HCT116 (cell line): Measurements from ENCODE around the gene CLEC16A. TPM values are rescaled to one million over a fixed set of nuclear protein-coding genes. Genes with fewer than 3 reads are reported as not detected.

Source experiments
- ATAC-seq: fragments of 200-7000 bp; cut with Tn5 transposase; 2 replicates; pipeline ENCODE4 v1.9.1; 2020; ENCODE audit warnings: mild to moderate bottlenecking, moderate library complexity
- BruUV-seq: library from RNA; stranded (reverse); fragments of 400-500 nt; replicated peaks from 2 replicates; lab custom pipeline; 2021; lab: Mats Ljungman, UMichigan
- CTCF ChIA-PET: fragments of 300-600 bp; sonication (Branson Sonifier 250); formaldehyde crosslinking; loops from one replicate; lab custom pipeline; 2021; ENCODE audit warnings: antibody characterized with exemption; lab: Charles Lee
- POLR2A ChIA-PET: fragments of 300-600, 350-600 bp; sonication (Branson Sonifier 250); formaldehyde crosslinking; loops from one replicate; lab custom pipeline; 2021; ENCODE audit warnings: antibody characterized with exemption; lab: Charles Lee
- RAD21 ChIA-PET, 2 experiments: fragments of 300-600 bp; sonication (Branson Sonifier 250); formaldehyde crosslinking; loops; one replicate each; lab custom pipeline; 2023; ENCODE audit warnings: low total read pairs in 2 of 2; ENCODE audit not compliant: uncharacterized antibody in 2 of 2, unreplicated experiment in 2 of 2, low non-redundant PET in 1 of 2; lab: Charles Lee
- DNase-seq: peaks from one replicate; pipeline ENCODE4 v3.0.0-alpha.2; 2010; ENCODE audit warnings: low read depth, low spot score
- H2AFZ ChIP-seq: fragments of 200-600 bp; shearing (Covaris generic), sonication (generic); 2 replicates; pipeline ENCODE4 v1.6.1; 2017; ENCODE audit warnings: low read depth, mixed run types, mixed read lengths, antibody characterized with exemption, low read length; ENCODE audit not compliant: poor library complexity, severe bottlenecking
- H3K27ac ChIP-seq: 2 replicates; pipeline ENCODE4 v1.5.1; 2012; ENCODE audit warnings: low read depth, low read length
- H3K27me3 ChIP-seq: fragments of 200-600 bp; sonication (generic); 2 replicates; pipeline ENCODE4 v1.6.1; 2016; ENCODE audit warnings: mixed run types, low read length, mixed read lengths; ENCODE audit not compliant: insufficient read depth
- H3K36me3 ChIP-seq, 2 experiments: fragments of 200-500 bp in 1 of 2; fragments of 200-600 bp in 1 of 2; sonication (Bioruptor generic) in 1 of 2; sonication (generic) in 1 of 2; 2 replicates each; pipeline versions ENCODE4 v1.5.1 to v1.6.1; 2014 to 2016; ENCODE audit warnings: low read length in 2 of 2, inconsistent platforms in 1 of 2, mixed read lengths in 1 of 2, mixed run types in 1 of 2; ENCODE audit not compliant: insufficient read depth in 2 of 2, control insufficient read depth in 1 of 2
- H3K4me1 ChIP-seq, 2 experiments: fragments of 200-600 bp in 1 of 2; sonication (generic) in 1 of 2; 2 replicates each; pipeline versions ENCODE4 v1.5.1 to v1.6.1; 2012 to 2017; ENCODE audit warnings: low read length in 2 of 2, inconsistent platforms in 1 of 2, mild to moderate bottlenecking in 1 of 2, mixed read lengths in 1 of 2, mixed run types in 1 of 2, moderate library complexity in 1 of 2; ENCODE audit not compliant: insufficient read depth in 2 of 2, control insufficient read depth in 1 of 2
- H3K4me2 ChIP-seq: fragments of 200-600 bp; sonication (generic); 2 replicates; pipeline ENCODE4 v1.6.1; 2017; ENCODE audit warnings: mixed run types, low read length, mixed read lengths
- H3K4me3 ChIP-seq, 2 experiments: fragments of 200-600 bp in 1 of 2; sonication (generic) in 1 of 2; replicated peaks in 1 of 2; 2 replicates each; pipeline ENCODE4 v1.5.1; 2011 to 2016; ENCODE audit warnings: low read length in 2 of 2, control low read depth in 1 of 2, low read depth in 1 of 2, mild to moderate bottlenecking in 1 of 2, mixed read lengths in 1 of 2, mixed run types in 1 of 2
- H3K79me2 ChIP-seq: fragments of 200-600 bp; sonication (generic); 2 replicates; pipeline ENCODE4 v1.6.1; 2017; ENCODE audit warnings: mild to moderate bottlenecking, mixed run types, low read length, moderate library complexity, mixed read lengths; ENCODE audit not compliant: insufficient read depth
- H3K9ac ChIP-seq: fragments of 200-600 bp; sonication (generic); 2 replicates; pipeline ENCODE4 v1.6.1; 2016; ENCODE audit warnings: low read length, mixed read lengths
- H3K9me2 ChIP-seq: fragments of 200-600 bp; sonication (generic), shearing (Covaris generic); 2 replicates; pipeline ENCODE4 v1.6.1; 2017; ENCODE audit warnings: mixed run types, mild to moderate bottlenecking, moderate library complexity; ENCODE audit not compliant: insufficient read depth
- H3K9me3 ChIP-seq, 2 experiments: fragments of 200-500 bp in 1 of 2; fragments of 200-600 bp in 1 of 2; sonication (Bioruptor generic) in 1 of 2; sonication (generic) in 1 of 2; 2 replicates each; pipeline ENCODE4 v1.6.1; 2014 to 2017; ENCODE audit warnings: low read length in 2 of 2, mixed read lengths in 2 of 2, inconsistent platforms in 1 of 2, low read depth in 1 of 2, mild to moderate bottlenecking in 1 of 2, mixed run types in 1 of 2, moderate library complexity in 1 of 2; ENCODE audit not compliant: control insufficient read depth in 1 of 2, insufficient read depth in 1 of 2
- H4K20me1 ChIP-seq: fragments of 200-600 bp; sonication (generic), shearing (Covaris generic); 2 replicates; pipeline ENCODE4 v1.6.1; 2017; ENCODE audit warnings: mixed run types, mild to moderate bottlenecking, moderate library complexity; ENCODE audit not compliant: insufficient read depth
- CBX3 ChIP-seq: IDR thresholded peaks from 2 replicates; pipeline ENCODE4 v1.6.1; 2012; ENCODE audit warnings: low read depth
- EGR1 ChIP-seq: IDR thresholded peaks from 2 replicates; pipeline ENCODE4 v1.6.1; 2012; ENCODE audit warnings: low read depth
- EZH2phosphoT487 ChIP-seq: fragments of 200-600 bp; IDR thresholded peaks from 2 replicates; pipeline ENCODE4 v1.6.1; 2018; ENCODE audit warnings: antibody characterized with exemption, borderline replicate concordance
- FOSL1 ChIP-seq: IDR thresholded peaks from 2 replicates; pipeline ENCODE4 v1.6.1; 2012; ENCODE audit warnings: low read depth
- SIN3A ChIP-seq: IDR thresholded peaks from 2 replicates; pipeline ENCODE4 v1.6.1; 2012; ENCODE audit warnings: low read depth
- SRF ChIP-seq: IDR thresholded peaks from 2 replicates; pipeline ENCODE4 v1.6.1; 2012; ENCODE audit warnings: low read depth
- ZFX ChIP-seq: fragments of 450-650 bp; IDR thresholded peaks from 2 replicates; pipeline ENCODE4 v1.6.1; 2017
- ZNF274 ChIP-seq: fragments of 200-500 bp; sonication (Bioruptor generic); IDR thresholded peaks from 2 replicates; pipeline ENCODE4 v1.6.1; 2014; ENCODE audit warnings: mild to moderate bottlenecking, low read depth, low read length, inconsistent platforms
- intact Hi-C: fragments of 100-400 bp; cut with micrococcal nuclease; formaldehyde crosslinking; loops from 2 replicates; pipeline ENCODE4 v1.10.0; 2022
- total RNA-seq: library from RNA; stranded (reverse); gene quantifications from one replicate; pipeline ENCODE4 v1.2.1, GENCODE V29; 2021; ENCODE audit not compliant: unreplicated experiment
- TF ChIP-seq, protein P1 (sequence below): IDR thresholded peaks from 2 replicates; pipeline ENCODE4 v1.6.1; 2011; ENCODE audit warnings: mild to moderate bottlenecking, low read length, moderate library complexity; ENCODE audit not compliant: insufficient replicate concordance; ENCODE audit errors: extremely low read depth
- TF ChIP-seq, protein P2 (sequence below): IDR thresholded peaks from 2 replicates; pipeline ENCODE4 v1.6.1; 2012
- TF ChIP-seq, protein P3 (sequence below): IDR thresholded peaks from 2 replicates; pipeline ENCODE4 v1.6.1; 2012

Gene CLEC16A
- total RNA-seq, 1 experiment from 2014 or later = 18.0 TPM

DNA sequence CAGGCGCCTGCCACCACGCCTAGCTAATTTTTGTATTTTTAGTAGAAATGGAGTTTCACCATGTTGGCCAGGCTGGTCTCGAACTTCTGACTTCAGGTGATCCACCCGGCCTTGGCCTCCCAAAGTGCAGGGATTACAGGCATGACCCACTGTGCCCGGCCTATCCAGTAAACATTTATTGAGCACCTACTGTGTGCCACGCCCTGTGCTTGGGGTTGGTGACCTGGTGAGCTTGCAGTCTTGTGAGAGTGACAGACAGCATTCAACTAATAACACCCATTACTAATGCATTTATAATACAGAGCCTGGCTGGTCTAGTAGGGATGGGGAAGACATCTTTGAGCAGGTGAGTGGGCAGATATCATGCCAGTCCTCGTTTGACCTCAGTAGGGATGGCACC is 198.6 kb downstream of the CLEC16A start:
- no peak overlapping the region for H3K27ac ChIP-seq
- DNase-seq = no peak
- TF ChIP-seq EZH2phosphoT487 (no peak), ZFX (no peak), ZNF274 (no peak), SRF (no peak), FOSL1 (no peak), CBX3 (no peak), EGR1 (no peak), SIN3A (no peak)
- TF ChIP-seq, protein P1, sequence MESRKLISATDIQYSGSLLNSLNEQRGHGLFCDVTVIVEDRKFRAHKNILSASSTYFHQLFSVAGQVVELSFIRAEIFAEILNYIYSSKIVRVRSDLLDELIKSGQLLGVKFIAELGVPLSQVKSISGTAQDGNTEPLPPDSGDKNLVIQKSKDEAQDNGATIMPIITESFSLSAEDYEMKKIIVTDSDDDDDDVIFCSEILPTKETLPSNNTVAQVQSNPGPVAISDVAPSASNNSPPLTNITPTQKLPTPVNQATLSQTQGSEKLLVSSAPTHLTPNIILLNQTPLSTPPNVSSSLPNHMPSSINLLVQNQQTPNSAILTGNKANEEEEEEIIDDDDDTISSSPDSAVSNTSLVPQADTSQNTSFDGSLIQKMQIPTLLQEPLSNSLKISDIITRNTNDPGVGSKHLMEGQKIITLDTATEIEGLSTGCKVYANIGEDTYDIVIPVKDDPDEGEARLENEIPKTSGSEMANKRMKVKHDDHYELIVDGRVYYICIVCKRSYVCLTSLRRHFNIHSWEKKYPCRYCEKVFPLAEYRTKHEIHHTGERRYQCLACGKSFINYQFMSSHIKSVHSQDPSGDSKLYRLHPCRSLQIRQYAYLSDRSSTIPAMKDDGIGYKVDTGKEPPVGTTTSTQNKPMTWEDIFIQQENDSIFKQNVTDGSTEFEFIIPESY = no peak
- TF ChIP-seq, protein P2, sequence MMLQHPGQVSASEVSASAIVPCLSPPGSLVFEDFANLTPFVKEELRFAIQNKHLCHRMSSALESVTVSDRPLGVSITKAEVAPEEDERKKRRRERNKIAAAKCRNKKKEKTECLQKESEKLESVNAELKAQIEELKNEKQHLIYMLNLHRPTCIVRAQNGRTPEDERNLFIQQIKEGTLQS = no peak
- TF ChIP-seq, protein P3, sequence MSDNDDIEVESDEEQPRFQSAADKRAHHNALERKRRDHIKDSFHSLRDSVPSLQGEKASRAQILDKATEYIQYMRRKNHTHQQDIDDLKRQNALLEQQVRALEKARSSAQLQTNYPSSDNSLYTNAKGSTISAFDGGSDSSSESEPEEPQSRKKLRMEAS = no peak
- TF ChIP-seq, all 23 proteins: peak for 0
- peaks cover 27 to 41% of the 10 kb centered on the region in 2 experiments for H3K4me1 ChIP-seq
- no peak overlapping the region for H3K4me2 ChIP-seq
- H4K20me1 ChIP-seq = no peaks in the 10 kb centered on the region
- no peak overlapping the region for H2AFZ ChIP-seq
- H3K9me3 ChIP-seq = no peaks in the 10 kb centered on the region
- no peak overlapping the region for H3K9ac ChIP-seq
- no TSS peak for BruUV-seq
- CTCF ChIA-PET = interaction anchor here (1.0 kb wide), 1 partner anchor 9 kb away, joined by 5 read pairs; no protein-coding TSS in a partner anchor
- ATAC-seq = no peak
- RAD21 ChIA-PET = no interaction called here
- POLR2A ChIA-PET = no interaction called here
- H3K36me3 ChIP-seq = no peaks in the 10 kb centered on the region
- H3K9me2 ChIP-seq = no peaks in the 10 kb centered on the region
- intact Hi-C loops = no loop called here
- no peaks in the 10 kb centered on the region for H3K27me3 ChIP-seq
- no peak overlapping the region for H3K4me3 ChIP-seq
- no peaks in the 10 kb centered on the region for H3K79me2 ChIP-seq
